ENCODE results near the gene SLC25A6. TPM values are rescaled to one million over a fixed set of nuclear protein-coding genes. Genes with fewer than 3 reads are reported as not detected.

The SLC25A6 gene
- total and polyA plus RNA-seq, 9 of the 15 experiments (the other 6 are each of a cell fraction or from before 2014, with no cell fraction given), result 24.6 to 330 (median 129) TPM

DNA sequence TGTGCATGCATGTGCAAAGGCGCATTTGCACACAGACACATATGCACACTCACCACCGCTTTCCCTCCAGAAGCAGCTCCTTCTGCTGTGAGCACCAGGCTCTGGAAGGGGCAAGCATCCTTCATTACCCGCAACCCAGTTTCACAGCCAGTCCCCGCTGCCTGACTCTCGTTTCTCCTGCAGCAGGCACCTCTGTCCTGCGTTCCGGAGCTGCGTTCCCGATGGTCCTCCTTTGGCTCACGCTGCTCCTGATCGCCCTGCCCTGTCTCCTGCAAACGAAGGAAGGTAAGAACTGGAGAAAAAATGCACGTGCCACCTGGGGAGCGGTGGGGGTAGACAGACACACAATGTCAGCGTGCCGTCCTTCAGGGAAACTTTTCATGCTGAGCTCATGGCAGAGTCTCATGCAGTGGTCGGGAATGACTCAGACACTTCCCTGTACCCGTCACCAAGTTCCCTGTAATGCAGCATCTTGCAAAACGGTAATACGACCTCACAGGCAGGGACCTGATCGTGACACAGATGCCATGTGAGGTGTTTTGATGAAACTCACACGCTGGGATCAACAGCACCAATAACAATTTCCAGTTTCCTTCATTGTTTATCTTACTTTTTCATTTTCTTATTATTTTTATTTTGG, 50.2 kb downstream of the SLC25A6 start:
- DNase-seq (ENCODE audit: extremely low read depth in 1 of 4, low spot score in 3 of 4), result no peak
- FAIRE-seq, result no peak
- ATAC-seq, result no peak
- WGBS (ENCODE audit: insufficient coverage, low coverage, missing lambda C conversion rate), result 6% methylated on average over 22 of the region's 22 CpGs
- H3K27ac ChIP-seq (ENCODE audit: extremely low read depth, low read depth, low read length), result no peak overlapping the region
- ChIA-PET CTCF (ENCODE audit: low intra/inter-chr PET ratio) (no interaction called here), POLR2A (no interaction called here)
- no TSS peak for BruUV-seq (replicated peaks)
- no peak overlapping the region for H3K4me3 ChIP-seq
- no peaks in the 10 kb centered on the region for H4K20me1 ChIP-seq (replicated peaks; ENCODE audit: control insufficient read depth, insufficient read depth, low read length)
- intact Hi-C loops (cut with micrococcal nuclease), result no loop called here
- H3K4me1 ChIP-seq (replicated peaks in 1 of 2; ENCODE audit: control insufficient read depth in 2 of 2, insufficient read depth in 2 of 2, low read length in 2 of 2), result no peaks in the 10 kb centered on the region
- H3K36me3 ChIP-seq (ENCODE audit: control insufficient read depth, insufficient read depth, low read length), result no peaks in the 10 kb centered on the region
- no peaks in the 10 kb centered on the region for H3K9me1 ChIP-seq (ENCODE audit: control insufficient read depth, insufficient read depth, low read length)
- in situ Hi-C loops (cut with MboI), result no loop called here
- no peak overlapping the region for H2AFZ ChIP-seq (ENCODE audit: low read depth, low read length)
- no peak overlapping the region for H3K4me2 ChIP-seq (ENCODE audit: insufficient read depth, low read length)
- no peaks in the 10 kb centered on the region for H3K9me3 ChIP-seq (replicated peaks; ENCODE audit: control insufficient read depth, insufficient read depth, low read depth, low read length)
- no peak overlapping the region for H3K9ac ChIP-seq (ENCODE audit: insufficient read depth in 1 of 2, low read depth in 2 of 2, low read length in 2 of 2)
- no peaks in the 10 kb centered on the region for H3K79me2 ChIP-seq (ENCODE audit: control insufficient read depth, insufficient read depth, low read length)
- peaks cover 0 to 24% of the 10 kb centered on the region in 2 experiments; a peak in 2 of 5 replicates for H3K27me3 ChIP-seq (ENCODE audit: control insufficient read depth in 2 of 2, insufficient read depth in 2 of 2, low read length in 2 of 2)
- TF ChIP-seq NRF1 (conservative IDR thresholded peaks at IDR 0.05 in 1 of 2, IDR thresholded peaks at IDR 0.05 in 1 of 2) (no peak), ZNF12 (CRISPR knock-in tag; IDR thresholded peaks at IDR 0.05) (no peak), NFIX (CRISPR knock-in tag; IDR thresholded peaks at IDR 0.05; ENCODE audit: low read depth) (no peak)
- TF ChIP-seq, protein P1, sequence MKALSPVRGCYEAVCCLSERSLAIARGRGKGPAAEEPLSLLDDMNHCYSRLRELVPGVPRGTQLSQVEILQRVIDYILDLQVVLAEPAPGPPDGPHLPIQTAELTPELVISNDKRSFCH (CRISPR knock-in tag; IDR thresholded peaks at IDR 0.05), result no peak
- TF ChIP-seq, protein P1 (tag; IDR thresholded peaks at IDR 0.05), result no peak

Data from K562 (cell line).